HG02642 (cell line): ENCODE measurements around the gene GASK1B.

ENCODE experiments used
- ATAC-seq: cut with Tn5 transposase; IDR thresholded peaks from one replicate; pipeline ENCODE4 v1.9.1; 2021; ENCODE audit warnings: mild to moderate bottlenecking; ENCODE audit not compliant: unreplicated experiment, poor library complexity

GASK1B gene

DNA sequence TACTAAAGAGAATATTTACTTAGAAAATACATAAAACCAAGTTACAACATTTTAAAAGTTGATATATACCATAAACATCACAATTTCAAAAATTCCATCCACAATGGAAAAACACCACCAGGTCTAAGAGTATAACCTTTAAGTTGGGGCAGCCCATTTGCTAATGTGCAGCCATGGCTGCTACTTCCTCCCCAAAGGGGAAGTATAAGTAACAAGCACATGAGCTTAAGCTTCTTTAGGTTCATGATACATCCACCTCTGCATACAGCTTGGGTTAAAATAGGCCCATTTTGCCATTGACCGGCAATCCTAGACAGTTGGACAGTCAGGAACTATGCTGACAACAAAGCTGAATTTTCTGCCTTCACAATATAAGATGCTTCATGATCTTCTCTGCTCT lies 16.6 kb upstream of the GASK1B start:
- no peak for ATAC-seq

GRCh38 chr4:158186815-158187214 lies 14.0 kb upstream of the GASK1B start:
- no peak for ATAC-seq

DNA sequence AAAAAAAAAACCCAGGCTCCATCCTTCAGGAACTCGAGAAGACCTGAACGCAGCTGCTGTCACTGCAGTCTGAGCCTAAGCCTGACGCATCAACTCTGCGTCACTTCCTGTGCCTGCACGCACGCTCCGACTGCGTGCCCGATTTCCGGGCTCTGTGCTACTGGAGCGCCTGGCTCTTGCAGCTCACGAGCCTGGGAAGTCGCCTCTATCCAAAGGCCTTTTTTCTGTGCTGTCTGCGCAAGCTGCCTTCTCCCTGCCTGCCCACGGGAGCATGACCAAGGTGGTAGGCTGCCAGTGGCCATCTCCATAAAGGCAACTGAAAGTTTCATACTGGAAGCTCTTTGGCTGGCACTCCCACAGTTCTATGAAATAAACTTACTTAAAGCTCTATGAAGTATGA lies 9.9 kb upstream of the GASK1B start:
- ATAC-seq, result no peak

DNA sequence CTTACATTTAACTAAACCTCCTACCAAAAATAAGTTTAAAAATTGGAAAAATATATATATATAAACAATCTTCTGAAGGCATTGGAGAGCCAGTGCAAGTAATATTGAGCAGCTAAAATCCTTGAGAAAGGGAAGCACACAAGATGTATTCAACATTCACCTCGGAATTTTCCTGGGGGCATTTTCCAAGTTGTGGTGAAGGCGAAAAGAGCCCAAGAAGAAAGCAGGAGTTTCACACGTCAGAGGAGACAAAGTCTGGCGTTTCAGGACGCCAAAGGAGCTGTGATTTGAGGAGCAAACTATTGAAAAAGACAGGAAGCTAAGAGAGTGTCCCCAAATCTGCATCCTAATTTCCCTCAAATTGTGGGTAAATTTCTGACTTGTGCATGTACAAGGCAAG lies 9.1 kb upstream of the GASK1B start:
- no peak for ATAC-seq

- no peak for ATAC-seq
Measured at GRCh38 chr4:158179465-158179864, 6.6 kb upstream of the GASK1B start.

DNA sequence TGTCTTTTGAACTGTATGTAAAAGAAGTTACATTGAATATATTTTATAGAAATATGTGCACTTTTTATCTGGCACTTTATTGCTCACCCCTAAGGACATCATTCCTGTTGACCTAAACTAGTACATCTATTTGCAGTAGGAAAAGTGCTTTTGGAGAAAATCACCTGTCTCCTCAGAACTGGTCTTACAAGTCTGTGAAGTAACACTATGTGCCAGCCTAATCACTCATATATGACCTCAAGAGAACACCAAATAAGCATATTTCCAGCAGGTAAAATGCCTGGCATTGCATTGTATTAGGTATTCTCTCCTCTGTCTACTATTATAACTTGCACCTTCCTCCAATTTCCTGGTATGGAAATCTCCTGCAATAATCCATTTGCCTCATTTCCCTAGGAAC lies 4.0 kb upstream of the GASK1B start:
- no peak for ATAC-seq

DNA sequence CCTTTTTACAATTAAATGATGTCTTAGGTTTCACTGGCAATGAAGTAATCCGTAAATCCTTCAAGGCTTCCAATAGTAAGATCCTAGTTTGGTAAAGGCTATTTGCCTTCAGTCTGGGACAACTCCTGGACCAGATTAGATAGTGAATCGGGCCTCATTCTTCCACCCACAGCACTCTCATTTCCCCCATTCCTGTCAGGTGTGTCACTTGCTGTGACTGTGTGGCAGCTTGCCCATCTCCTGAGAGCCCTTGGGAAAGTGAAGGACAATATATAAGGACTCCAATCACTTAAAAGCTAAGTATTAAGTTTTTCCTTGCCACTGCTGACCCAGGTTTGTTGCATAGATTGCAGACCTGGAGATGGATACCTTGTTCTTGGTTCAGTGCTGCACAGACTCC lies 3.3 kb upstream of the GASK1B start:
- no peak for ATAC-seq

GRCh38 chr4:158170691-158171561 lies 1.9 kb downstream of the GASK1B start:
- ATAC-seq, result peak; percentile 59

DNA sequence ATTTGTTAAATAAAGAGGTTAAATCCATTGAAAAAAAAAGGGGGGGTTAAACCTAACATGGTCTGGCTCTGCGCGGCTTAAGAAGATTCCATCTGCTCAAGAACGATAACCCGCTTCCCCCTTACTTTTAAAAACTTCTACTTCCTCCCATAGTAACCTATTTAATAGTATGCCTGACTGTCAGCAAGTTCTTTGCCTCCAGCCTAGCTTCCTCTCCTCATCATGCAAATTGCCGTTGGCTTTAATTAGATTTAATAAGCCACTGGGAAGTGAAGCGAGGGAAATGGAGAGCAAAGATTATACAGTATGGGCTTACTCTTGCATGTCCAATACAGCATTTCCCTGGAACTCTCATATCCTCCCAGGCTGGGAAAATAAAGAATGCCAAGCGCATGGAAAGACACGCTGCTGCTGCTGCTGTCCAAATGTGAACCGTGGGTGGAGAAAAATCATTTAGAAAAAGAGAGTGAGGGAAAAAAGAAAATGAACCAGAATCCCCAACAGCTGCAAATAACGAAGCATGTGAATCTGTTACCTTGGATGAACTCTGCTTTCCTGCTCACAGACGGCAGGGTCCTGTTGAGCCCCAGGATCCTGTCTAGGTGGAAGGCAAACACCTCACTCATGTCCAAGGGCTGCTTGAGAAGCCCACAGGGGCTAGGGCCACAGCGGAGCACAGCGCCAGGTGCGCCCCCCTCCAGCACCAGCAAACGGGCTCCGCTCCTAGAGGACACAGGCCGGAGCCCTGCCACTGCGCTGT lies 2.7 kb downstream of the GASK1B start:
- no peak for ATAC-seq

GRCh38 chr4:158169506-158169905 lies 3.3 kb downstream of the GASK1B start:
- ATAC-seq, result no peak

- ATAC-seq, result no peak
Measured at GRCh38 chr4:158168606-158169005, 4.2 kb downstream of the GASK1B start.

- no peak for ATAC-seq
Measured at GRCh38 chr4:158166701-158167100, 6.1 kb downstream of the GASK1B start.

DNA sequence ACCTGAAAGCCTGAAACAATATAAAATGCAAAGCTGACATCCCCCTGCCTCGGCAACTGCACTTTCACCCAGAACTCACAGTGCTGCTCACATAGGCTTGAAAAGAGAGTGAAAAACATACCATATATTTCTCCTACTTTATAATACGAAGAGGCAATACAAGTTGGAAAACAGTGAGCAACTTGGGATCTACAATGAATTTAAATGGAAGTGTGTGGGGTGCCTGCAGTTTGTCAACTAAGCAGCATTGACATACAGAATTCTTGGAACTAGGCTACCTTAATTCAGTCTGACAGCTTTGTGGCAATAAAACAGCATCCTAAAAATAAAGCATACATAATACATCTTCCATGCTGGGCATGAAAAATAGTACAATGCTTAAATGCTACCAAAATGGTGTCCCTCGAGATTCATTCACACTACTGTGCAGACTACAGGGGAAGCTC lies 8.0 kb downstream of the GASK1B start:
- ATAC-seq, result no peak

DNA sequence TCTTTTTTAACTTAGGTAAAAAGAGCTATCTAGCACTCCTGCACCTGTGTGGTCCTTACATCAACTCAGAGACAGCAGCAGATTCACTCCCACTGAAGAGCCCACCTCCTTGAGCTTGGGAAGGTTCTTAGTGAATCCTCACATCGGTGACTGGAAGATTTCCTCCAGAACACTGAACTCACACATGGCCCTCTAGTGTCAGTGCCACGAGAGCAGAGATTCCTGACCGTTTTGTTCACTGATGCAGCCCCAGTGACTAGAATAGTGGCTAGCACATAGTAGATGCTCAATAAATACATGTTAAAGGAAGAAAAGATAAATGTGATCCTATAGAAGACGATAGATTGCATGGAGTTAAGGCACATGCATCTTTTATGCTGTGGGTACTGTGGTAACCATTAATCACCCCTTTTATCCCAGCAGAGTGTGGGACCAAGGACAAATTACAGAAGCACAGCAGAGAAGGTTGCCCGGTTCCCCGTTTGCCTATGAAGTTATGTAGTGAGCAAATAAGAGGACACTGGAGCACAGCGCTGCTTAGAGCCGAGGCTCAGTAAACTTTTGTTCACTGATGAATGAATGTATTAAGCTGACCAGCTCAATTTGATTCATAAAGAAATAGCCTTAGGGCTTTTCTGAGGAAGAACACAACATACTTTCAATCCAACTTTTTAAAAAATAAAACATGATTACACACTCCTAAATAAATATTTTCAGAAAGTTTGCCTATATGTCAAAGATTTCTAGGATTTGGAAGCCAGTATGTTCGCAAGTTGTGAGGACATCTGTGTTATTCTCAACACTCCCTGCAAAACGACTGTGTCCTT lies 8.7 kb downstream of the GASK1B start:
- ATAC-seq, result no peak

DNA sequence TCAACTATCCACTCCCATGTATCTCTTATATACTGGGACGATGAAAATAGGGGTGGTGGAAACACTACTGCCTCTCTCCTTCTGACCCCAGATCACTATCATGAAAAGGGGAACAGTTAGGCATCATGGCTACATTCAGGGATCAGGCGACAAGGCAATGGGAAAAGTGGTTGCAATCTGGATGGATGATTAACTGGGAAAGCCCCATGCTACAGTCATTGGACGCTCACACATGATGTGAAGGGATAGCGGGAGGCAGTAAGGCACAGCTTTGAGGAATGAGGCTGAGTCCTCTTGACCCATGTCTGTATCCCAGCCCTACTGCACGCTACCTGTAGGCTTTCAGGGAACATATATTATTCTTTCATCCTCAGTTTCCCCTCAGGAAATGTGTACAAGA lies 10.2 kb downstream of the GASK1B start:
- no peak for ATAC-seq

DNA sequence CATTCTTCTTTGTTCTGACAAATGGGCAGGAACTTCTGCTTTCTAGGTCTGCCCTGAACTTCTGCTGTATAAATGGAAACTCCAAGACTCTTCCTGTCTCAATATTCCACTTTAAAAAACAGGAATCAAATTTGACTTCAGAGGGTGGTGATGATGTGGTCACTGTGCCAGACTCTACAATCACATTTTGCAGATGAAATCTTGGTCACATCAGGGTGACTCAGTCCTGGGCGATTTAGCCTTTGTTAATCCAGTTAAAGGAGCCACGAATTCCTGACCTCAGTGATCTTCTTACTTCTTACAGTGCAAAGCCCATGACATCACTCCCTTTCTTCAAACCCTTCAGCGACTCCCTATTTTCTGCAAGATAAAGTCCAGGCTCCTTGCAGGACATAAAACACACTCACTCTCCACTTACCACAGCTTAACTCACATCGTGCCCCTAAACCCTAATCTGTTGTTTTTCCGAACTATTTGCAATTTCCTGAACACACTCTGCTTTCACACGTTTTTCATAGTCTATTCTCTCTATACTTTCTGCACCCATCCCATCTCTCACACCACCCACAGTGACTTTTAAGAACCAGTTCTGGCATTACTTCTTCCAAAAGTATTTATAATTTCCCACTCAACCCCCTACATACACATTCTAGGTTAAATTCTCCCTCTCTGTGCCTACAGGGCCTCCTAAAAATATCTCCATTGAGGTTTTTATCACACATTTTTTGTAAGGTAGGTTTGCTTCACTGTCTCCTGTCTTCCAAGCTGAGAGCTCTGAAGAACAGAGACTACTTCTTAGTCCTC lies 11.1 kb downstream of the GASK1B start:
- no peak for ATAC-seq

DNA sequence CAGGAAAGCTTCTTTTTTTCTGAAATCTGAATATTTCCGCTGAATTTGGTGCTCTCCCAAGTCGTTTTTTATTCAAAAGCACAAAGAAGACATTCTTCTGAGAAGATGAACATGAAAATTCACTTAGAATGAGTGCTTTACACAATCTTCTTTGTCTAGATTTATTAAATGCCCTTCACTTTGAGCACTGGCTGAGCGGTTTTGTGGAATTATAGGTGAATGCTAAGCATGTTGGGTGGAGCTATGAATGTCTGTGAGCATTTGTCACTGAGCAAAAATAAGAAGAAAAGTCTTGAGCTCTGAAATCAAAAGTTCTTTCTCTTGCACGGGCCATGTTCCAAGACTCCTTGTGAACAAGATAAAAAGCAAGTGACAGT lies 13.1 kb downstream of the GASK1B start:
- ATAC-seq, result no peak

GRCh38 chr4:158159054-158159717 lies 13.6 kb downstream of the GASK1B start:
- no peak for ATAC-seq

DNA sequence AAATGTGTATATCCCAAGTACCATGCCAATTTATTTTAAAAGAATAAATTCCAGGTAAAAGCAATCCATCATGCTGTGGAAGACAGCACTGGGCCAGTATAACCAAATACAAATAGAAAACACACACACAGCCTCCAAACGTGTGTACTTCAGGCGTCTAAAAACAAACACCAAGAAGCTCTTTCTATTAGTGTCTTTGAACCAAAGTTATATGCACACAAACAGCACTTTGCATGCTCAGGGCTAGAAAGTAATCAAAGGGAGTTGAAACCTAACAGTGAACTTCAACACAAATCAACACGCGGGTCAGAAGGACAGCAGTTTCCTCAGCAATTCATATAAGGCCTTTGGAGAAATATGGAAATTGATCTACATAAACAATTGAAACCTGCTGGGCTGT lies 15.4 kb downstream of the GASK1B start:
- ATAC-seq, result no peak
